GM21723 (cell line): ENCODE results near the gene SH3YL1.

Experiments
- ATAC-seq: cut with Tn5 transposase; IDR thresholded peaks from one replicate; pipeline ENCODE4 v1.9.1; 2021; ENCODE audit warnings: mild to moderate bottlenecking, moderate library complexity; ENCODE audit not compliant: unreplicated experiment

SH3YL1 gene

DNA sequence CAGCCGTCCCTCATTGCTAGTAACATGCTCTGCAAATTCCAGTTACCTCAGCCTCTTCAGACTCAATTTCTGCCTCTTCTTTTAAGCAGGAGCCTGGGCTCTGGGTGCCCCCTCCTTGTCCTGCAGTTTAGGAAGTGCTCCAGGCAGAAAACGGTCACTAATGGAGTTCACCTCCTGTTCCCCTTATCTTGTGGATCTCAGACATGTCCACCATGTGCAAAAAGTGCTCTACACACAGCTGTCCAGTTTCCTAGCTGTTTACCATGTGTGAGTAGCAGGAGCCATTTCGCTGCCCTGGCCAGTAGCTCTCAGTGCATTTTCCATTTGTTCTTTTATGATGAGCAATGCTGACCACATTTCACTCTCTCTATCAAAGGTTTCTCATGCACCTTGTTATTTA is 4.9 kb downstream of the SH3YL1 start:
- no peak for ATAC-seq

DNA sequence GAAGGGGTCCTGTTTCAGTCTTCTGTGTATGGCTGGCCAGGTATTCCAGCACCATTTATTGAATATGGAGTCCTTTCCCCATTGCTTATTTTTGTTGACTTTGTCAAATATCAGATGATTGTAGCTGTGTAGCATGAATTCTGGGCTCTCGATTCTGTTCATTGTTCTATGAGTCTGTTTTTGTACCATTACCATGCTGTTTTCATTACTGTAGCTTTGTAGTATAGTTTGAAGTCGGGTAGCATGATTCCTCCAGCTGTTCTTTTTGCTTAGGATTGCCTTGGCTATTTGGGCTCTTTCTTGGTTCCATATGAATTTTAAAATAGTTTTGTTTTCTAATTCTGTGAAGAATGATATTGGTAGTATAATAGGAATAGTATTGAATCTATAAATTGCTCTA is 6.0 kb downstream of the SH3YL1 start:
- ATAC-seq: no peak

DNA sequence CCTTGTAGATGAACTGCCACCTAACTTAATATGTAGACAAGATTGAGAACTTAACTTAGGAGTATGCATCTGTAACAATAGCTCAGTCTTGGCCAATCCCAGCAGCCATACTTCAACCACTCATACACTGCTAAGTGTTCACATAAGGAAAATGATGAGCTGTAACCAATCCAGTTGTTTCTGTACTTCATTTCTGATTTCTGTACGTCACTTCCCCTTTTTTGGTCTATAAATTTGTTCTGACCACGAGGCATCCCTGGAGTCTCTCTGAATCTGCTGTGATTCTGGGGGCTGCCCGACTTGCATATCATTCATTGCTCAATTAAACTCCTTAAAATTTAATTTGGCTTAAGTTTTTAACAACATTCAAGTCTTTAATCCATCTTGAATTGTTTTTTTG is 6.4 kb downstream of the SH3YL1 start:
- no peak for ATAC-seq

DNA sequence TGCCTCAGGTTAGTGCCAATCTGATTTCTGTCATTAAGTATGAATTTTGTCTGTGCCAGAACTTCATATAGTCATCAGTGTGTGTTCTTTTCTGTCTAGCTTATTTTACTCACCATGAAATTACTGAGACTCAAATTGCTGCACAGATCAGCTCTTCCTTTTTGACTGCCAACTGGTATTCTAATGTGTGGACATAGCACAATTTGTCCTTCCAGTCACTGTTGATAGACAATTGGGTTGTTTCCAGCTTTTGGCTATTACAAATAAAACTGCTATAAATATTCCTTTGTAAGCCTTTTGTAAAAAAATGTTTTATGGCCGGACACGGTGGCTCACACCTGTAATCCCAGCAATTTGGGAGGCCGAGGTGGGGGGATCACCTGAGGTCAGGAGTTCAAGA is 7.7 kb downstream of the SH3YL1 start:
- no peak for ATAC-seq

DNA sequence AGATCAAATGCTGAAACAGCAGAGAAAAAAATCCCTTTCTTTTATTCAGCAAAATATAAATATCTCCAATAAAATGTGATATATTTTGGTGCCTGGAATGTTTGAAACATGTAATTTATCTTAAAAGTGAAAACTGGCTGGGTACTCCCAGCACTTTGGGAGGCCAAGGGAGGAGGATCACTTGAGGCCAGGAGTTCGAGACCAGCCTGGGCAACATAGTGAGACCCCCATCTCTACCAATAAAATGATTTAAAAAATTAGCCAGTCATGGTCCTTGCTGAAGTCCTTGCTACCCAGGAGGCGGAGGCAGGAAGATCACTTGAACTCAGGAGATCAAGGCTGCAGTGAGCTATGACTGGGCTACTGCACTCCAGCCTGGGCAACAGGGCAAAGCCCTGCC is 8.6 kb downstream of the SH3YL1 start:
- ATAC-seq: no peak

DNA sequence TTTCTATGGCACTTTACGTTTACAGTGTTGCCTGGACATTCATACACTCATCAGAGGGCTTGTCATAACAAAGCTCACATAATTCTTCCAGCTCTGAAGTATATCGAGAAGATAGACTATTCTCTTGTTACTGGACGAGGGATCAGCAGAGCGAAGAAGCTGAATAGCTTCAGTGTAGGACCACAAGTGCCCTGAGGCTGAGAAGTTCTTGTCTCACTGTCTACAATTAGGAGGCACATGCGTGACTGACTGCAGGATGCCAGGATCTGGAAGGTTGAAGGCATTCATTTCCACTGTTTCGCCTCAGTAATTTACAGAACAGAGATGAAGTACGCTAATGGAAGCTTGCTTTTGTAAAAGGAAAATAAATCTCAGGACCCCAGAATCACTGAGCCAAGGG is 9.6 kb downstream of the SH3YL1 start:
- ATAC-seq: no peak

DNA sequence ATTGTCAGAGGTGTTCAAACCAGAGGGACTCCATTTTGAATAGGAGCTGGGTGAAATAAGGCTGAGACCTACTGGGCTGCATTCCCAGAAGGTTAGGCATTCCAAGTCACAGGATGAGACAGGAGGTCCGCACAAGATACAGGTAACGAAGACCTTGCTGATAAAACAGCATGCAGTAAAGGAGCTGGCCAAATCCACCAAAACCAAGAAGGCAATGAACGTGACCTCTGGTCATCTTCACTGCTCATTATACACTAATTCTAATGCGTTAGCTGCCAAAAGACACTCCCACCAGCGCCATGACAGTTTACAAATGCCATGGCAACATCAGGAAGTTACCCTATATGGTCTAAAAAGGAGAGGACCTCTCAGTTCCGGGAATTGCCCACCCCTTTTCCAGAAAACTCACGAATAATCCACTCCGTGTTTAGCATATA is 10.6 kb downstream of the SH3YL1 start:
- ATAC-seq: no peak

DNA sequence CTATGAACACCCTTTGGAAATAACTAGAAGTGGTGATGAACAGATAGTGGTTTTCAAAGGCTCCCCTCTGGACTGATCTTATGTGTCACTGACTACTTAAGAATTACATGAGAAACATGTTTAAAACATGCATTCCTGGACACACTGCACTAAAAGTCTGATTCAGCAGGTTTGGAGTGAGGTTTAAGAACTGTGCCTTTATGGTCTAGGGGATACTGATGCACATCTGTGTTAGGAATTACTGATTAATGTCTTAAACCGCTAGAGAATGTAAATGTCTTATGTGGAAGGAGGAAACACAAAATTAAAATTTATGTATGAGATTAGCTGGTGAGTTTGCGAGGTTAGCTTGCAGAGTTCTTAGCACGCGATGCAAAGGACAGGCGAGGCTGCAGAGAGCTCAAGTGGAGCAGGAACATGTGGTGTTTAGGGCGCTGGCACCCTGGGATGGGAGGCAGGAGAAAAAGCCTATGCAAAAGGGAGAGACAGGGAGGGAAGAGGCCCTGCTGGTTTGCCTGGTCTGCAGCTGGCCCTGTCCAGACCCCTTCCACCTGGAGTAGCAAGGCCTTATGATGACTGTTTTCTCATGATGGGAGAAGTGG is 11.7 kb downstream of the SH3YL1 start:
- ATAC-seq: no peak

DNA sequence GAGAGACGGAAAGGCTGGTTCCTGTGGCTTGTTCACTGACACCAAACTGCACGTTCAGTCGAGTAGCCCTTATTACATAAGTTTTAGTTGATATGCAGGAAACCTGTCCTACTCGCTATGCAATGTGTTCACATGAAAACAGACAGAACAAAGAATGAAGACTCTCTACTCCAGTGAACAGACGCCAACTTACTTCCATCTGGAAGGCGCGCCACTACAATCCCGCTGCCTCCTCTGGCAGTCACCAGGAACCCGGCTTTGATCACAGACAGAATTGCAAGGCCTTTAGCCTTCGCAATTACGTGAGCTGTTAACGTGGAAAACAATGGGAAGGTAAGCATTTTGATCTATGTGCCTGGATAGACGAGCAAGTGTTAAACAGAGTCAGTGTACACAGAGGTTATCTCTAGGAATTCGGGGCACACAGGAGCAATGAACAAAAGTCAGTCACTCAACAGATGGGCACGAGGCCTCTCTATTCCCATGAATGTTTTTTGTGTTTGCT is 14.2 kb downstream of the SH3YL1 start:
- ATAC-seq: no peak

DNA sequence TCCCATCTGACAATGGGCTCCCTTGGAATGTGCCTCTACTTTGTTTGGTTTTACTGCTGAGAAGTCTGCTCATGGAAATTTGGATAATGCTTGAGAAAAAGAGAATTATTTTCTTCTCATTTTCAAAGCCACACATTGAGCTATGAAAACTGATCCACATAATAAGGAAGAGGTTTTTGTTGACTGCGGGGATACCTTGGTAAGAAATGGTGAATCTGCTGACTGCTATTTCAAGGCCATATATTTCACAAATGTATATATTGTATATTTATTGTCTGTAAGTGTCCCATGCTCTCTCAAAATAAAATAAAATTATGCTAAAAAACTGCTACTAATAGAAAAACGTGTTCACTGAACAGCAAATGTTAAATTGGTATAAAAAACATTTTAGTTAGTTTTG is 15.1 kb downstream of the SH3YL1 start:
- no peak for ATAC-seq

DNA sequence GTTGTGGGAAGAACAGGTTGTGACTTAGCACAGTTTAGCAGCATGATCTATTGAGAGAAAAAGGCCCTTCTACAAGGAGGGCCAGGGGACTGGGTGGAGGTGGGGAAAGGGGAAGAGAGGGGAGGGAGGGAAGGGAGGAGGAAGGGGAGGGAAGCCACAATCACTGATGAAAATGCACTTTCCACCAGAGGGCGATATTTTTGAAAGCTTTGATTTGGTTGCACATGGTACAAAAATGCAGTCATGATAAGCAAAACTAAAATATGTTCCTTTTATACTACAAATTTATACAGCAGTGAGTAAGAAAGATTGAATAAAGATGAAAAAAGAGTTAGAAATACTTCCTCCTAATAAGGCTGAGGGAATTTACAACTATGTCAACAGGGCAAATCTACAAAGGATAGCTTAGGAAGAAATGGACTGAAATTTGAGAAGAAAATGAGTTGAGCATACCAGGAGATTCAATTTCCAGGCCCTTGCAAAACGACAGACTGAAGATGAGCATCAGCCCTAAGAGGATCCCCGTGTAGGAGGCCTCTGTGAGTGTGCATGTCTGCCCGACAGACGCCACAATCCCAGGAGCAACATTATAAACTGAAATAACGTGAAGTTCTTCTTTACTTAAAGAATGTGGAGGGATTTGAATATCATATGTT is 17.2 kb downstream of the SH3YL1 start:
- peak; percentile 68 for ATAC-seq

DNA sequence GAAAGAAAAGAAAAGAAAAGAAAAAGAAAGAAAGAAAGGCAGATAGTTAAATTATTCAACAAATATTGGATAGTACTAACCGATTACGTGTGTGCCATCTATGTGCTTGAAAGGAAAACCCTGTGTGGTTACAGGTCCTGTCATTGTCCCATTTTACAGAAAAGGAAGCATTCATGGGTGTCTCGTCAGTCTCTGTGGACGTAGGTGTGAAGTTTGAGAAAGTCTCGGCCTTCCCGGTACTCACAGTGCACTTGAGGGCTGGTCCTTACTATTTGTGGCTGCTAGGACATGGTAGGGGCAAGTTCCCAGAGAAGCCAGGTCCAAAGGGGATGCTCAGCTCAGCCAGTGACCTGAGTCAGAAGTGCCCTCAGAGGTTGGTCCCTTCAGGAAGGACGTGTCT is 19.3 kb downstream of the SH3YL1 start:
- no peak for ATAC-seq

DNA sequence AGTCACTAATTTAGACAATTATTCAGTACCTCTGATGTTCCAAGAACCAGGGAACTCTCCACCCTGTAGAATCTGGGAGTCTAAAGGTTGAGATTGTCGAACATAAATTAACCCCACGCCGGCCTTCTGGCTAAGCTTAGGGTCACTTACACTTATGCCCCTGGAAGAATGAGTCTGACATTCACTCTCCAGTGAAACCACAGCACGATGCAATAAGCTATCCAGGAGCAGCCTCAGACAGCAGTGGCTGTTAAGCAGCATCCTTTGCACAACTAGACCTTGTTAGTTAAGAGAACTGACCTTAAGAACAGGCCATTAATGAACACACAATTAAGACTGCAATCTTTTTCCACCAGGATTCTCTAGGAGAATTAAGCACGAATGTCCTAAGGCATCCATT is 25.0 kb downstream of the SH3YL1 start:
- no peak for ATAC-seq

DNA sequence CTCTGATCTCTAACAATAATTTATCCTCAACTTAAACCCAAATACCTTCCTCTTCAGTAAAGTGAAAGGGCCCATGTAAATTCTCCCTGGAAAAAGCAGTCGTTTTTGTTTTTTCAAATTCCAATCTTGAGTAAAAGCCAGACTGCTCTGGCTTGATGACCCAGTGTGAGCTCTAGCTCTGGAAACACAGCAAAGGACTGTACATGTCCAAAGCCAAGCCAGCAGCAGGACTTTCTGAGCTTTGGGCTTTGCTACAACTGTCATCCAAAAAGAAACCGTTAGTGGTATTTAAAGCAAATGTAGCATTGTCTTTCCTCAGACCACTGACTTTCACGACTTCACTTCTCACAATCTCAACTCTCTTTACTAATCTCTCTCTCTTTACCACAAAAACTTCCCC is 25.4 kb downstream of the SH3YL1 start:
- no peak for ATAC-seq

DNA sequence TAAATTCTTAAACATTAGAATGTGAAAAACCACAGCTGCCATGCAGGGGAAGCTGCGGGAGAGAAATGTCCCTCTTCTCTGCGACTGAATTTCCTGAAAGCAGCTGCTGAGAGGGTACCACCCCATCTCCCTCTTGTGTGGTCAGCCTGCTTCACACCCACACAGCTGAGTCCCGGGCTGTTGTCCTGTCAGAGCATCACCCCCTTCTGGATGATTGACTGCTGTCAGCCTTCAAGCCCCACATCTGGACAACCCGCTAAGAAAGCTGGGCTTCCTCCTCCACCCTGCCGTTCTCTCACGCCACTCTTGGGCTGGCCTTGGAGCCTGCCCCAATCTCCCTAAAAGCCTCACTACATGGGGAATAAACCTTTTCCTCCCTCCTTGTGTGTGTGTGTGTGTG is 26.0 kb downstream of the SH3YL1 start:
- no peak for ATAC-seq

DNA sequence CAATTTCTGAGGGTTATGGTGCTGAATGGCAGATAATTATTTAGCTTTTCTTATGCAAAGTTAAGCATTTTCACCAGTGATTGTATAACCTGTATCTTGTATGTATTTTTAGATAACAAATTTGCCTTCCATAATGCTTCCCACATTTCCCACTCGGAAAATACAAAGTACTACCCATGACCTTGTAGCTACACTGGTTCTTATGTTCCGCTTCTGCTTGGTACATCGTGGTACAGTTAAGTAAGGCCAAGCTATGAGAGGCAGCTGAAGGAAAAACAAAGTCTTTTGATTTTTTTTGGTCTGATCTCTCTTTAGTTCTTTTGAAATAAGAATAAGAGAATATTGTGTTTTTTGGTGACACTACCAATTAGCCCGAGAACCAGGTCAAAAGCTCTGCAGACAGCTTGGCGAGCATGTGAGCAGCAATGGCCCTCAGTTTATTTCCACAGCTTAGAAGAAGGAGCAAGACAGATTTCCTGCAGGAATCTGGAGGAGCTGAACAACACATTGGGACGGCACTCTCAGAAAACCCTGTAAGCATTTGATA is 26.8 kb downstream of the SH3YL1 start:
- no peak for ATAC-seq

DNA sequence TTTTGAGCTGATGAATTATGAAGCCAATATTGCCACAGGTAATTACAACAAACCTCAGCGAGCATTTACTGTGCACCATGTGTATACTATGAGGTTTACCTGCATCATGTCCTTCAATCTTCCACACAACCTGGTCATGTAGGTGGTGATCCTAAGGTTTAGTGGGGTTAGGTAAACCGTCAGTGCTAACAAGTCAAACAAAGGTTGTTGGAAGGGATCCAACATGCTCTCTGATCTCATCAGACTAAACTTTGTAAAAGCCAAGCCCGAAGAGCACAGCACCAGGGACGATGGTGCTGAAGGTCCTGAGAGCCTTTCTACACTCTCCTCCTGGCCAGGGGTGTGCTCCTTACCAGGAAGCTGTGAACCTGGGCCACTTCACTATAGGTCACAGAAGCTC is 29.4 kb downstream of the SH3YL1 start:
- no peak for ATAC-seq

DNA sequence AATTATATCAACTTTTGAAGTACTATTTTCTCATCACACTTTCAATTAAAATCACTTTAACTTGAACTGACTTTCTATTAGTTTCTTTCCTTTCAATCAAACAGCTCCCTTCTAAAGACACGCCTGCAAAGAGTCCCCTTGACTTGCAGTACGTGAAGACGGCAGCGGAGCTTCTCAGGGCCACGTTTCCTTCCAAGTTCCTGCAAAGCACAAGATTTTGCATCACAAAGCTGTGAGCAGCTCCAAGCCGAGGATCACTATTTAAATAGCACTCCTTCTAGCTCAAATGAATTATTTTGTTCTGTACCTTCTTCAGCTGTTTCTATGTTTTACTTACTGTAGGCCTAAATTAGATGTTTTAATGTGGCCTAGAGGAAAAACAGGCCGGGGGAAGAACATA is 30.8 kb downstream of the SH3YL1 start:
- ATAC-seq: no peak

DNA sequence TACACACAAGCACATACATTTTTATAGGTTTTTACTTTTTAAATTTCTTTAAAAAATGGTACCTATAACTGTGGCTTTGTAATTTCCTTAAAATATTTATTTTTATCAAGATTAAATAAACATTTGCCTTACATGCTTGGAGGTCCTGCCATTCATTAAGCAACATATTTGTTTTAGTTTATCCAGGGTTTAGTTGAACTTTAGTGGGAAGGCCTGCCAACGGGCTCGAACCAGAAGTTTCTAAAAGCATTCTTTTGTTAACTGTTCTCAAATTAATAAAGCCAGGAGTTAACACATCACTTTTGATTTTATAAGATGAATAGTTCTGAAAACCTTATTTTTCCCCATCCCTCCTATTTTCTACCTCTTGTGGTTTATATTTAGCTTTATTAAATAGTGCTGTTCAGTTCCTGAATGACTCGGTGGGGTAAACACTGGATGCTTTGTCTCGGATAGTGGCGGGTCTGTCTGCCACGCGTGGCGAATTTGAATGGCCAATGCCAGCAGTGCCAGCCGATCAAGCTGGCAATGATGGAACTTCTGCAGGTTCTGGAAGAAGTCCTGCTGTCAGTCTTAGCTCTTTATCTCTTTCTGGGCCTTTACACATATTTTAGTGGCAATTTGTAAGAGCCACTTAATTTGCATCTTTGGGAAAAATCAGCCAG is 32.2 kb downstream of the SH3YL1 start:
- no peak for ATAC-seq

DNA sequence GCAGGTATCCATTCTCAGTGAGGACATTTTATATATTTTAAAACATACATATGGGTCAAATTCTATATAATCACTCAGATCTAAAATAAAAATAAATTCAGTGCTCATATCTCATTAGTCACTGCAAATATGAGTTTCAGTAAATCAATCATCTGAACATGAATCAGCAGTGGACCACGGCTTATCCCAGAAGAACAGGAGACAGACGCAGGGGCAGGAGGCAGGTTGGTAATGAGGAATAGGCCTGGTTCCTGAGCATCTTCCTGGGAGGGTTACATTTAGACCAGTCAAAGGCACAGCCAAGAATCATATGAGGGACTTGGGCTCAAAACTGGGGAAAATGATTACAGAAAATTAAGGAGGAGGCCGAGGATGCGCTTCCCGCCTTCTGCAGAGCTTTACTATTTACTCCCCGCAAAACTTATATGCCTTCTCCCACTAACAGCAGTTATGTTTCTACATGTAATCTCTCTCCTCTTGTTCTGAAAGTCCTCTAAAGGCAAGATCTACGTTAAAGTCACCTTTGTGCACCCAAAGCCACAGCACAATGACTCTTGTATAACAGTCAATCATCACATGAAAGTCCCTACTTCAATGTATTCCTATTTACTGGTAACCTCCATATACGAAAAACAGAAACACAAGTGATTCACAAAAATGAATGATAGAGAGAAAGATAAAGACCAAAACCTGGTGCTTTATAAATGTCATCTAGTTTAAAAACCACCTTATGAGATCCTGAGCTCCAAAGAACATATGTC is 35.1 kb downstream of the SH3YL1 start:
- ATAC-seq: no peak

DNA sequence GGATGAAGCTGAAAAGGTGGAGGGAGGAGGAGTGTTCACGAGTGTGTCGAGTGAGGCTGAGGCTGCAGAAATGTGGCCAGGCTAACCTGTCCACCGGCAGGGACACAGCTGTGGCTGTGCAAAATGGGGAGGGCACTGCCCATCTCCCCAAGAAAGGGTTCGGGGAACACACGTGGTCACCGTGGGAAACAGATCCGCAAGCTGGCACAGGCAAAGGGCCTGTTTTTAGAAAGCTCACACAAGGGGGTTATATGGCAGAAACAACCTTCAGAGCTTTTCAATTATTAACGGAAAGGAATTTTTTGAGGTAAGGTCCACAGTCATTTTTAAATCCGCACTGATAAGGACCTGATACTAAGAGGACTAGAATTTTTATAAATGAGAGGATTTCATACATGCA is 35.7 kb downstream of the SH3YL1 start:
- no peak for ATAC-seq
